SIG-M5 treated with dmso at 0.1 percent for 504 hours (cell line): ENCODE results near the gene TMF1.

Experiments used
- DNase-seq: peaks from one replicate; lab custom pipeline; 2025; ENCODE audit not compliant: unreplicated experiment; lab: John Stamatoyannopoulos, UW

TMF1 gene

GRCh38 chr3:69080233-69080920 is 28.2 kb upstream of the TMF1 start, which contains the start of gene UBA3:
Gene UBA3 (minus strand): TSS chr3:69080365. CDS start chr3:69080353, 12 bp downstream.
- peak; percentile 88 for DNase-seq

- DNase-seq, result no peak
Measured at GRCh38 chr3:69079269-69080159, 27.4 kb upstream of the TMF1 start.

GRCh38 chr3:69072928-69073327 is 20.8 kb upstream of the TMF1 start:
- no peak for DNase-seq

GRCh38 chr3:69066121-69066520 is 14.0 kb upstream of the TMF1 start:
- DNase-seq, result no peak

- DNase-seq, result no peak
Measured at GRCh38 chr3:69065318-69065964, 13.3 kb upstream of the TMF1 start.

- DNase-seq, result no peak
Measured at GRCh38 chr3:69063636-69064035, 11.5 kb upstream of the TMF1 start.

- DNase-seq, result no peak
Measured at GRCh38 chr3:69059688-69060087, 7.6 kb upstream of the TMF1 start.

GRCh38 chr3:69058947-69059224 is 6.8 kb upstream of the TMF1 start:
- DNase-seq, result no peak

GRCh38 chr3:69058180-69058946 is 6.2 kb upstream of the TMF1 start:
- peak; percentile 70 for DNase-seq

GRCh38 chr3:69052472-69052898 is 352 bp upstream of the TMF1 start:
- no peak for DNase-seq

GRCh38 chr3:69048990-69049389 is 3.1 kb downstream of the TMF1 start:
- no peak for DNase-seq

GRCh38 chr3:69044608-69045007 is 7.5 kb downstream of the TMF1 start:
- peak; percentile 5 for DNase-seq

GRCh38 chr3:69033470-69033869 is 18.7 kb downstream of the TMF1 start:
- DNase-seq, result peak; percentile 70

GRCh38 chr3:69032737-69033136 is 19.4 kb downstream of the TMF1 start:
- no peak for DNase-seq

- DNase-seq, result no peak
Measured at GRCh38 chr3:69032142-69032541, 20.0 kb downstream of the TMF1 start.

- DNase-seq, result no peak
Measured at GRCh38 chr3:69031635-69032034, 20.5 kb downstream of the TMF1 start.

- no peak for DNase-seq
Measured at GRCh38 chr3:69020857-69021256, 31.3 kb downstream of the TMF1 start.

- DNase-seq, result no peak
Measured at GRCh38 chr3:69020424-69020823, 31.7 kb downstream of the TMF1 start.

GRCh38 chr3:69016901-69017300 is 35.2 kb downstream of the TMF1 start:
- no peak for DNase-seq

- DNase-seq, result no peak
Measured at GRCh38 chr3:69016102-69016501, 36.0 kb downstream of the TMF1 start.

- peak; percentile 45 for DNase-seq
Measured at GRCh38 chr3:69014022-69014580, 38.0 kb downstream of the TMF1 start.
